ENCODE data around the gene TNFSF8. TPM values are rescaled to one million over a fixed set of nuclear protein-coding genes. Genes with fewer than 3 reads are reported as not detected.

The TNFSF8 gene
- total RNA-seq, 2 experiments from 2014 or later, result 27.7 to 50.3 TPM

- Histone ChIP-seq H3K27ac (ENCODE audit: low read depth, low read length, poor library complexity, severe bottlenecking) (peak overlapping the region; percentile 72), H3K9me2 (ENCODE audit: insufficient read depth, low read length) (no peaks in the 10 kb centered on the region), H3K4me1 (ENCODE audit: insufficient read depth, low read length, poor library complexity, severe bottlenecking) (peaks cover 62% of the 10 kb centered on the region), H3K36me3 (ENCODE audit: insufficient read depth, low read length) (peaks cover 43% of the 10 kb centered on the region), H2AFZ (ENCODE audit: low read length) (no peak overlapping the region), H4K20me1 (ENCODE audit: insufficient read depth, low read length) (no peaks in the 10 kb centered on the region), H3K79me2 (ENCODE audit: insufficient read depth, low read depth, low read length) (no peaks in the 10 kb centered on the region), H3K4me3 (ENCODE audit: low read depth, low read length, poor library complexity, severe bottlenecking) (no peak overlapping the region), H3K4me2 (ENCODE audit: low read length) (peak overlapping the region; percentile 52), H3K9me3 (ENCODE audit: low read length) (no peaks in the 10 kb centered on the region)
- ChIA-PET CTCF (ENCODE audit: unreplicated experiment) (interaction anchor here (0.6 to 1.7 kb wide), 3 partner anchors 21 to 529 kb away, joined by 3 to 5 read pairs (median 3); no protein-coding TSS in a partner anchor), POLR2A (interaction anchor here (0.6 to 3.9 kb wide), 13 partner anchors 8 to 1154 kb away, joined by 3 to 30 read pairs (median 5); partner anchors contain the start of genes TNFSF15 and TNFSF8)
- no peak for DNase-seq (ENCODE audit: low spot score)
- no TSS peak for BruUV-seq (replicated peaks)
- TF ChIP-seq EZH2phosphoT487 (IDR thresholded peaks at IDR 0.05; ENCODE audit: borderline replicate concordance, low read depth, low read length), result no peak
- TF ChIP-seq, protein P1, sequence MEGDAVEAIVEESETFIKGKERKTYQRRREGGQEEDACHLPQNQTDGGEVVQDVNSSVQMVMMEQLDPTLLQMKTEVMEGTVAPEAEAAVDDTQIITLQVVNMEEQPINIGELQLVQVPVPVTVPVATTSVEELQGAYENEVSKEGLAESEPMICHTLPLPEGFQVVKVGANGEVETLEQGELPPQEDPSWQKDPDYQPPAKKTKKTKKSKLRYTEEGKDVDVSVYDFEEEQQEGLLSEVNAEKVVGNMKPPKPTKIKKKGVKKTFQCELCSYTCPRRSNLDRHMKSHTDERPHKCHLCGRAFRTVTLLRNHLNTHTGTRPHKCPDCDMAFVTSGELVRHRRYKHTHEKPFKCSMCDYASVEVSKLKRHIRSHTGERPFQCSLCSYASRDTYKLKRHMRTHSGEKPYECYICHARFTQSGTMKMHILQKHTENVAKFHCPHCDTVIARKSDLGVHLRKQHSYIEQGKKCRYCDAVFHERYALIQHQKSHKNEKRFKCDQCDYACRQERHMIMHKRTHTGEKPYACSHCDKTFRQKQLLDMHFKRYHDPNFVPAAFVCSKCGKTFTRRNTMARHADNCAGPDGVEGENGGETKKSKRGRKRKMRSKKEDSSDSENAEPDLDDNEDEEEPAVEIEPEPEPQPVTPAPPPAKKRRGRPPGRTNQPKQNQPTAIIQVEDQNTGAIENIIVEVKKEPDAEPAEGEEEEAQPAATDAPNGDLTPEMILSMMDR (conservative IDR thresholded peaks at IDR 0.05; ENCODE audit: low read length), result no peak
- intact Hi-C loops (cut with micrococcal nuclease; ENCODE audit: unreplicated experiment), result no loop called here
Observed at GRCh38 chr9:114899461-114899860, 30.9 kb downstream of the TNFSF8 start.

DNA sequence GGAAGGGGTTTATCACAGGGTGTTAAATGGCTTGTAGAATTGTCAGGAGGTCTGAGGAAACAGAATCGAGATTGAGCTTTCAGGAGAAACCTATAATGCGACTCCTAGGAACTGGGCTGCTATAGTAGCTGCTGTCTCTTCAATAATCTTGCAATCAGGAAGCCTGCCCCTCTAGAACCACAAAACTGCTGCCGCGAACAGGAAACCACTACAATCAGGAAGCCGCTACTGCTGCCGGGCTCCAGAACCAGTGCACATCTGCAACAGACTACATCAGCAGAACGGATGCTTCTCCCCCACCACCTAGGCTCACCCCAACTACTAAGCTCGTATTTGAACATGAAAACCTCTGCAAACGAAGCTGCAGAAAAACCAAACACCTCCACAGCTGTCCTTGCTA is 31.6 kb downstream of the TNFSF8 start:
- H3K9me2 ChIP-seq (ENCODE audit: insufficient read depth, low read length), result no peaks in the 10 kb centered on the region
- peaks cover 65% of the 10 kb centered on the region for H3K4me1 ChIP-seq (ENCODE audit: insufficient read depth, low read length, poor library complexity, severe bottlenecking)
- H3K36me3 ChIP-seq (ENCODE audit: insufficient read depth, low read length), result peaks cover 35% of the 10 kb centered on the region
- H3K4me3 ChIP-seq (ENCODE audit: low read depth, low read length, poor library complexity, severe bottlenecking), result peak overlapping the region; percentile 31
- peak; percentile 90 for DNase-seq (ENCODE audit: low spot score)
- peak overlapping the region; percentile 72 for H3K27ac ChIP-seq (ENCODE audit: low read depth, low read length, poor library complexity, severe bottlenecking)
- H2AFZ ChIP-seq (ENCODE audit: low read length), result peak overlapping the region; percentile 43; the same call in 1 of the 2 replicates
- H4K20me1 ChIP-seq (ENCODE audit: insufficient read depth, low read length), result no peaks in the 10 kb centered on the region
- TF ChIP-seq EZH2phosphoT487 (IDR thresholded peaks at IDR 0.05; ENCODE audit: borderline replicate concordance, low read depth, low read length), result no peak
- TF ChIP-seq, protein P1 (conservative IDR thresholded peaks at IDR 0.05; ENCODE audit: low read length), result no peak
- ChIA-PET POLR2A (interaction anchor here (0.5 to 3.9 kb wide), 12 partner anchors 8 to 1388 kb away, joined by 3 to 30 read pairs (median 6); partner anchors contain the start of genes TNFSF15 and TNFSF8), CTCF (ENCODE audit: unreplicated experiment) (interaction anchor here (1.0 to 1.7 kb wide), 2 partner anchors 8 to 22 kb away, joined by 5 to 6 read pairs; no protein-coding TSS in a partner anchor)
- peak overlapping the region; percentile 52 for H3K4me2 ChIP-seq (ENCODE audit: low read length)
- H3K79me2 ChIP-seq (ENCODE audit: insufficient read depth, low read depth, low read length), result no peaks in the 10 kb centered on the region
- no peaks in the 10 kb centered on the region for H3K9me3 ChIP-seq (ENCODE audit: low read length)
- intact Hi-C loops (cut with micrococcal nuclease; ENCODE audit: unreplicated experiment), result loop anchor here (1.0 kb wide), 1 partner anchor 10 kb away; no protein-coding TSS in a partner anchor
- no TSS peak for BruUV-seq (replicated peaks)

- Histone ChIP-seq H3K9me3 (ENCODE audit: low read length) (no peaks in the 10 kb centered on the region), H3K4me2 (ENCODE audit: low read length) (no peak overlapping the region), H3K79me2 (ENCODE audit: insufficient read depth, low read depth, low read length) (no peaks in the 10 kb centered on the region), H3K36me3 (ENCODE audit: insufficient read depth, low read length) (peaks cover 23% of the 10 kb centered on the region), H2AFZ (ENCODE audit: low read length) (no peak overlapping the region), H4K20me1 (ENCODE audit: insufficient read depth, low read length) (no peaks in the 10 kb centered on the region), H3K9me2 (ENCODE audit: insufficient read depth, low read length) (no peaks in the 10 kb centered on the region), H3K4me1 (ENCODE audit: insufficient read depth, low read length, poor library complexity, severe bottlenecking) (peaks cover 67% of the 10 kb centered on the region), H3K27ac (ENCODE audit: low read depth, low read length, poor library complexity, severe bottlenecking) (no peak overlapping the region), H3K4me3 (ENCODE audit: low read depth, low read length, poor library complexity, severe bottlenecking) (no peak overlapping the region)
- ChIA-PET POLR2A (interaction anchor here (1.2 to 3.9 kb wide), 6 partner anchors 8 to 32 kb away, joined by 3 to 30 read pairs (median 16); partner anchors contain the start of gene TNFSF8), CTCF (ENCODE audit: unreplicated experiment) (no interaction called here)
- DNase-seq (ENCODE audit: low spot score), result no peak
- intact Hi-C loops (cut with micrococcal nuclease; ENCODE audit: unreplicated experiment), result no loop called here
- TF ChIP-seq EZH2phosphoT487 (IDR thresholded peaks at IDR 0.05; ENCODE audit: borderline replicate concordance, low read depth, low read length), result no peak
- TF ChIP-seq, protein P1 (conservative IDR thresholded peaks at IDR 0.05; ENCODE audit: low read length), result no peak
- no TSS peak for BruUV-seq (replicated peaks)
Observed at GRCh38 chr9:114897196-114897595, 33.2 kb downstream of the TNFSF8 start.
